Stimulated activated naive B cell treated with anti-CD40 and anti-IgM and Interleukin-4, amounts not matched to agents 10 μg/mL and 1 μg/mL and 100 μg/mL, for 72 hours (primary cell): ENCODE measurements around the gene FDX1.

Experiments used
- ATAC-seq, 2 donors: fragments of 150-1000 bp; cut with Tn5 transposase; replicated peaks; 2 replicates each; pipeline ENCODE4 v1.10.0; 2021; ENCODE audit warnings: moderate library complexity in 1 of 2
- DNase-seq: peaks from one replicate; pipeline ENCODE4 v3.0.0; 2021
- H3K27ac Mint-ChIP-seq: one replicate; pipeline ENCODE4 v1.8.0; 2022; ENCODE audit warnings: mild to moderate bottlenecking, mixed read lengths
- H3K27me3 Mint-ChIP-seq, 2 donors: one replicate each; pipeline ENCODE4 v1.8.0; 2022; ENCODE audit warnings: mixed read lengths in 2 of 2
- H3K36me3 Mint-ChIP-seq, 2 donors: one replicate each; pipeline ENCODE4 v1.8.0; 2022; ENCODE audit warnings: mixed read lengths in 2 of 2, mild to moderate bottlenecking in 1 of 2
- H3K4me1 Mint-ChIP-seq, 2 donors: one replicate each; pipeline ENCODE4 v1.8.0; 2022; ENCODE audit warnings: mixed read lengths in 2 of 2, mild to moderate bottlenecking in 1 of 2
- H3K4me3 Mint-ChIP-seq, 2 donors: one replicate each; pipeline ENCODE4 v1.8.0; 2022; ENCODE audit warnings: mild to moderate bottlenecking in 2 of 2, mixed read lengths in 2 of 2, moderate library complexity in 1 of 2
- H3K9me3 Mint-ChIP-seq, 2 donors: one replicate each; pipeline ENCODE4 v1.8.0; 2022; ENCODE audit warnings: mixed read lengths in 2 of 2, mild to moderate bottlenecking in 1 of 2

Gene FDX1

DNA sequence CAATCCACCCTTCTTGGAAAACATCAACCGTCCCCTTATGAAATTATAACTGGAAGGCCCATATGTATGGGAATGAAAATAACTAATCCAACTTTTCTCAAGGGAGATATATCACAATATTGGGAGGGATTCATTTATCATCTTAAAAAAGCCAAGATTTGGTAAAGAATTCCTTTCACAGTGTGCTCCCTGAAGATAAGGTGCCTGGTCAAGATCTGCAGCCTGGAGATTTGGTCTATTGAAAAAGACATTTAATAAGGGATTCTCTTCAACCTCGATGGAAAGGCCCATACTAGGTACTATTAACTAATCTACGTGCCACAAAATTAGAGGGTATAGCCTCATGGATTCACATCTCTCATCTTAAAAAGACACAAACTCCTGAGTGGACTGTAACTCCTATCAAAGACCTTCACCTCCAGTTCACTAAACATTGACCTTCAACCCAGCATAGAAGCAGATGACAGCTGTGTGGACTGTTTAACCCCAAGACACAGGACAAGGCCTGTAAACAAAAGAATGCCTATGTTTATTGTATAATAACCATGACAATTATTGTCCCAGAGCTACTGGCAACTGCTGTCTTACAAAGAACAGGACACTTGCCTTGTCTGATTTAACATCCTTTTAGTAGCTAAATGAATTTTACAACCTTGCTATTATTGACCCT lies 4.8 kb upstream of the FDX1 start:
- Mint-ChIP-seq H3K9me3 (peaks cover 0 to 9% of the 10 kb centered on the region in 2 donors), H3K4me1 (peaks cover 3 to 12% of the 10 kb centered on the region in 2 donors), H3K27me3 (peaks cover 0 to 8% of the 10 kb centered on the region in 2 donors), H3K4me3 (no peak overlapping the region), H3K36me3 (peaks cover 0 to 2% of the 10 kb centered on the region in 2 donors), H3K27ac (no peak overlapping the region)
- DNase-seq (no peak), ATAC-seq (no peak)

DNA sequence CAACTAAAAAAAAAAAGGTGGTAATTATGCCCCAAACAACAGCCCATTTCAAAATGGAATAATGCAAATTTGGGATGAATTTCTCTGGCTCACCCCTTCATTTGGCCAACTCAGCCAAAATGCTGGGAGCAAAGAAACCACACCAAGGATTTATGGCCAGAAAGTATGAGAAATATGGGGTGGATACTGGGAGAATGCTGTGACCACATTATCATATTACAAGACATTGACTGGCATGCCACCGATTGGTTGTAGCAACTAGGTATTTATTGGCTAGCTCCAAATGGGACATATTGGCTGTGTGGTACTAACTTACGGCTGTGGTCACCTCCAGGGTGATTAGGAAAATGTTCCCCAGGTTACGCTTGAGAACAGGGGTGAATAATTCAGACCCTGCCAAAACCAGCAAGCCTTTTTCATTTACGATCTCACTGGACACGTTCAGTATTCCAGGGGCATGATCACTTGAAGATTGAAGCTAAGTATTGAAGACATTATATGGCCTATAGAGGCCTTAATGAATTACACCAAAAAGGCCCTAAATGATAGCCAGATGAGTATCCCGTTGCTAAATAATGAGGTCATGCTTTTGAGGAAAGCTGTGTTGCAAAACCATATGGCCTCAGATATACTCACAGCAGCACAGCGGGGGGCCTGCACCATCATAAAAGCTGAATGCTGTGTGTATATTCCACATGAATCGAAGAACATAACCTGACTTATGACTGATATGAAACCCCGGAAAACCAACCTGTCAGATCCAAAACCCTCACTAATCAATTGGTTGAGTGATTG lies 3.8 kb upstream of the FDX1 start:
- Mint-ChIP-seq H3K27ac (no peak overlapping the region), H3K4me3 (no peak overlapping the region), H3K4me1 (peaks cover 3 to 17% of the 10 kb centered on the region in 2 donors), H3K36me3 (peaks cover 4 to 5% of the 10 kb centered on the region in 2 donors), H3K9me3 (peaks cover 0 to 4% of the 10 kb centered on the region in 2 donors), H3K27me3 (no peaks in the 10 kb centered on the region)
- DNase-seq, result no peak
- ATAC-seq, result no peak

DNA sequence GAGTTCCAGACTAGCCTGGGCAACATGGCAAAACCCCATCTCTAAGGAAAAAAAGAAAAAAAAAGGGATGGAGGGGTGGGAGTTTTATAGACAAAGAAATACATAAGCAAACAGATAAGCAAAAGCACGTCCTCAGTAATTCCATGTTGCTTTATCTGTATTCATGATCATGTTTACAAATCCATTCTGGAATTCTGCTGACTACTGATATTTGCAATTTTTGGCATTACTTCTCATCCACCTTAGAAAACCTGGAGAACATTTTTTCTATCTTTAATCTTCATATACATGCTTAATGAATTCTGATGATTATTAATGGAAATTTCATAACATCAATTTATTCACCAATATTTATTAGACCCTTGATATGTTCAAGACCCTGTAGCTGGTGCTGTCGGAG lies 1.7 kb upstream of the FDX1 start:
- no peak for DNase-seq
- no peak overlapping the region for H3K27ac Mint-ChIP-seq
- H3K4me3 Mint-ChIP-seq, result no peak overlapping the region
- H3K9me3 Mint-ChIP-seq, result no peaks in the 10 kb centered on the region
- no peak for ATAC-seq
- H3K27me3 Mint-ChIP-seq, result no peaks in the 10 kb centered on the region
- peaks cover 3 to 4% of the 10 kb centered on the region in 2 donors for H3K36me3 Mint-ChIP-seq
- H3K4me1 Mint-ChIP-seq, result peaks cover 14 to 35% of the 10 kb centered on the region in 2 donors

DNA sequence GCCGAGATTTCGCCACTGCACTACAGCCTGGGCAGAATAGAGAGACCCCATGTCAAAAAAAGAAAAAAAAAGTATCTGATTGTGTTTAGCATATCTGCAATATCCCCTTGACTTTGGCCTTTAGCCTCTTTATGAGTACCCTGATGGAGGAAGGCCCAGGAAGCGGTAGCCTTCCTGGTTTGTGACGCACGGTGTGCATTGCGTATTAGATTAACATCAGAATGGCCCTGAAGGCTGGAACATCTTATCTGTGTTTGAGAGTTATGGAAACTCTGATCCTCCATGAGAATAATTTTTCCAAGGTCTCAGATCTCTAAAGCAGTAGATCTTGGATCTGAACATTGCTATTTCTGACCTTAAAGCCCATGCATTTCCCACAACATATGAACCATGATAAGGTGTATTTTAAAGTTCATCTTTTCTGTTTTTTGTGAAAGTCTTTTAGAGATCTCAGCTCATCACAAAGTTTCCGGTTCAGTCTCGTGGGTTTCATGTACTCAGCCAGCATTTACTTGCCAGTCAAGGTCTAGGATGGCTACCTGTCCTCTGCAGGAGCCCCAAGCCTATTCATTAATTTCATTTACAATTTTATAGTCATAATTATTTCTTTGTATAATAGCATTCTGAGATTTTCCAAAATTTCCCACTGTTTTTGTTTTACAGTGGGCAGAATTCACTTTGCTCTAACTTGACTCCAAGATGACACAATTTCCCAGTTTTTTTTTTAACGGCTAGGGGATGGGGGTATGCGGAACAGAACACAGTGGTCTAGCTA lies 605 bp upstream of the FDX1 start:
- H3K4me1 Mint-ChIP-seq, result peaks cover 18 to 44% of the 10 kb centered on the region in 2 donors
- no peaks in the 10 kb centered on the region for H3K9me3 Mint-ChIP-seq
- H3K36me3 Mint-ChIP-seq, result peaks cover 3 to 4% of the 10 kb centered on the region in 2 donors
- no peaks in the 10 kb centered on the region for H3K27me3 Mint-ChIP-seq
- ATAC-seq (no peak), DNase-seq (no peak)
- H3K4me3 Mint-ChIP-seq, result peak overlapping the region; percentile 76 to 80
- H3K27ac Mint-ChIP-seq, result peak overlapping the region; percentile 83

DNA sequence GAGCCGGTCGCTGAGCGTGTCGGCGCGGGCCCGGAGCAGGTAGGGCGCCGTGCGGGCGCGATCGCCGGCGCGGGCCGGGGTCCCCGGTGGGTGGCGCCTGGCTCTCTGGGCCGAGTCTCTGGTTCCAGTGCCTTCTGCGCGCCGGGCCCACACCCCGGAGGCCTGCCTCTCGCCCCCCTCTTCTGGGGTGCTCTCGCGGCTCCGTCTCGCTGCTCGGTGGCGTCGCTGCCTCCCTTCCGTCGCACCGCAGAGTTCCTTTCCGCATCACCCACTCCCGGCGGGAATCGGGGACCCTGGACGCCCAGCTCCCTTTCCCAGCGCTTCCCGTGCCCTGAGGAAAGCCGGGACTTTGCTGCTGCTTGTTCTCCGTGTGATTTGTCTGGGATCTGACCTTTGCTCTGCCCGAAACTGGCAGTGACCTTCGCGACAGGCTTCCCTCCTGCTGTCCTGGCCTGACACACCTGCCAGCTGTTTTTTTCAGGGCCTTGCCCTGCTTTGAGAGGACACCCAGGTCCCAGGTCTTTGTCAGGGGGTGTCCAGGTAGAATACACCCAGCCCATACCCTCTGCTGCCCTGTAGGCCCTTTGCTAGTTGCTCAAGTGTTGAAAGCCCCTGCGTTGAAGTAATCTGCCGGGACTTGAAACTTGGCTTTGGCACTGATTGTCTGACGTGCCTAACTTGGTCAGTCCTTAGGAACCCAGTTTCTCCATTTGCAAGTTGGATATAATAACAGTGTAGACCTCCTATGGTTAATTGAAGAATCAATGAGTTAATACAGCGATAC lies 711 bp downstream of the FDX1 start:
- ATAC-seq (peak; percentile 53 to 59), DNase-seq (no peak)
- Mint-ChIP-seq H3K36me3 (peaks cover 3 to 4% of the 10 kb centered on the region in 2 donors), H3K9me3 (no peaks in the 10 kb centered on the region), H3K4me3 (peak overlapping the region; percentile 96 to 97), H3K27ac (peak overlapping the region; percentile 97), H3K4me1 (peaks cover 18 to 44% of the 10 kb centered on the region in 2 donors), H3K27me3 (no peaks in the 10 kb centered on the region)

DNA sequence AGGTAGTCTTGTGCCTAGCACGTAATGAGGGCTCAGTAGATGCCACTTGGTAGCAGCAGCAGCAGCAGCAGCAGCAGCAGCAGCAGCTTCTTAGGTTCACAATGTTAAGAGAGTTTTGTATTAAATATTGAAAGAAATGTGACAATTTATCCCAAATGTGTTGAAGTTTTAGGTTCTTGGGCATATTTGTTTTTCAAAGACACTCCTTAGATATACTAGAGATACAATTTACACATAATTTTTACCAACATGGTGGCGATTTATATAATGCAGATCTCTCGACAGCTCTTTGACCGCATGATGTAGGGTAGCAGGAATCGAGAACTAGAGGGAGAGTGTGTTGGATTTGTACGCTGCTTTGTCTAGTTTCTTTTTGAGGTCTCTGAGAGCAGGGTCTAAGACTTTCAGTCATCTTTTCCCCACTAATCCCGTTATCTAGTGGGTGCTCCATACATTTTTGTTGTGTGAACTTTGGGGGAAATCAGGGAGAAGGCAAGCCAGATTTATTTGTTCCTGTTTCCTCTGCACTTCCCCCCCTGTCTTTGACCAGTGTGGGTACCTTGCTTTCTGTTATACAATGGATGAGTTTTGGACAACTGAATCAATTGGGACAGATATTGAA lies 1.4 kb downstream of the FDX1 start:
- Mint-ChIP-seq H3K36me3 (peaks cover 3 to 4% of the 10 kb centered on the region in 2 donors), H3K4me1 (peaks cover 18 to 48% of the 10 kb centered on the region in 2 donors)
- ATAC-seq, result peak in 1 of 2 donors; percentile 1

DNA sequence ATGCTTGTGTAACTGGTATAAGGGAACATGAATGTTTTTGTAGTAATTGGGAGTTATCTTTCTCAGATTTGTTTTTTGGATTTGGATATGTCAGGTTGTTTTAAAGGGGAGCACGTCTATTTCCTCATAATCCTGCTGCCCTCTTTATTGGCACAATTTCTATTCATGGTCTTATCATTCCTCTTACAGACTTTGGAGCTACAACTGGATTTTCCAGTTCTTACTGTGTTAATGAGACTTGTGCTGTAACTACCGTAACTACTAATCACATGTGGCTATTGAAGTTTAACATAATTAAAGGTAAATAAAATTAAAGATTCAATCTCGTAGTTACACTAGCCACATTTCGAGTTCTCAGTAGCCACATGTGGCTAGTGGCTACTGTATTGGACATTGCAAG lies 1.9 kb downstream of the FDX1 start:
- Mint-ChIP-seq H3K4me3 (peak overlapping the region; percentile 96 to 97), H3K27me3 (no peaks in the 10 kb centered on the region), H3K27ac (peak overlapping the region; percentile 97), H3K4me1 (peaks cover 20 to 49% of the 10 kb centered on the region in 2 donors), H3K9me3 (no peaks in the 10 kb centered on the region), H3K36me3 (peaks cover 3 to 4% of the 10 kb centered on the region in 2 donors)
- DNase-seq (no peak), ATAC-seq (no peak)

More for the DNA sequence above, 1.4 kb downstream of the FDX1 start:
- H3K4me3 Mint-ChIP-seq, result peak overlapping the region; percentile 96 to 97
- H3K27me3 Mint-ChIP-seq, result no peaks in the 10 kb centered on the region
- H3K9me3 Mint-ChIP-seq, result no peaks in the 10 kb centered on the region
- peak overlapping the region; percentile 97 for H3K27ac Mint-ChIP-seq
- DNase-seq, result no peak

DNA sequence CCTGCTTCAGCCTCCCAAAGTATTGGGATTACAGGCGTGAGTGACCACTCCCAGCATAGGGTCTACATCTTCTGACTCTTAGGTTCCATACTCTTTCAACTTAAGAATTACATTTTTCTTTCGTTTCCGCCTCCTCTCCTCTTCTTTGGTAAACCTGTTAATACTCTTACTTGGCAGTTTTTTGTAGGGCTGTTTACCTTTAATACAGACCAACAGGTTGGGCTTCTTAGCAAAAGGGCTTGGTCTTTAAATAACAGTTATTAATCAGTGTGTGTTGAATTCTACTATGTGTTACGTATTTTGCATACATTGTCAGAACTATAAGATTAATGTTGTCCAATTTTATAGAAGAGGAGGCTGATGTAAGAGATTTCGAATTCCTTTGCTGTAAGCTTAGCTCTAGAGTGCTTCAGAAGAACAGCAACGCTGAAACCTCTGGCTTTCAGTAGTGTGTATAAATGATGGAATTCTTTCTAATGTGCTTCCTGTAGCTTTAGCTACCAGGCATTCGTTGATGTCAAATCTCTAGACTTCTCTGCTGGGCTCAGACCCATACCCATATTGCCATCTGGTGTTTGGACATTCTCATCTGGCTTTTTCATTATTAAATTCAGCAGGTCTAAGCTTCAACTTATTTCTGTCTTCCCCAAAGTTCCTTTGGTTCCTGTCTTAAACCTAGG lies 3.1 kb downstream of the FDX1 start:
- no peak for ATAC-seq
- peaks cover 9 to 11% of the 10 kb centered on the region in 2 donors for H3K36me3 Mint-ChIP-seq
- H3K9me3 Mint-ChIP-seq, result no peaks in the 10 kb centered on the region
- no peak for DNase-seq
- peaks cover 23 to 55% of the 10 kb centered on the region in 2 donors for H3K4me1 Mint-ChIP-seq
- no peaks in the 10 kb centered on the region for H3K27me3 Mint-ChIP-seq
- H3K4me3 Mint-ChIP-seq, result no peak overlapping the region
- H3K27ac Mint-ChIP-seq, result no peak overlapping the region

DNA sequence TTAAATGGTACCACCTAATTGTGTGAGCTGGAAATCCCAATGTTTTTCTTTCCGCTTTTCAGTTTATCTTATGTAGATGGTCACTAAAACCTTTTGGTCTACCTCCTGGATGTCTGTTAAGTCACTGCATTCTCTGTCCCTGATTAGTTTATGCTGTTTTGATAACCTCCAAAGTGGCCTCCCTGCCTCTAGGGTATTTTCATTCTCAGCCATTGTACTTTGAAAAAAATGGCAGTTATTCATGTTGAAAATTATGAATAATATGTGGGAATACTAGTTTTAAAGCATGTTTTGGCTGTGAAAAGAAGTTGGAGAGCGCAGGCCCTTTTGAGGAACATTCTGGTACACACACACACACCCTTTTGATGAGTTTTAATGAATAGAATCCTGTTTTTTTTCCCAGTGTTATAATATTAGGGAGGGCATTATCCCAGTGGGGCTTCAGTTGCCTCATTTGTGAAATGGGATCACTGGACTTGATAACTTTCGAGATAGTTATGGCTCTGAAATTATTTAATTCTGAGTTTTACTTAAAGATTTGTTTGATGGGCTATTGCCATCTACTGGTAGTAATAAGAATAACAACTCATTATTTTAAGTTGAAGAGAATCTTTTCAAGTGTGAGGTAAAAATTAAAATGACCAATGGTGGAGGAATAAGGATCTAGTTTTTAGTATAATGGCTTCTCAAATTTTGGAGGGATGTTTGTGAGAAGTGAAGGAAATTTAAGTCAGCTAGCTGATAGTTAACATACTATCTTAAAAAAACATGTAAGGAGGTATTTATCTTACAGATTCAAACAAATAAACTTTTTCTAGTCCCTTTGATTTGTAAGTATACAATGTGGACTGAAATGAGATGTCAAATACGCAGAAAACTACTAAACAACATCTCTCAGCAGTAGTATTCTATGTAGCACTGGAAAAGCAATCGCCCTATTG lies 3.9 kb downstream of the FDX1 start:
- DNase-seq (no peak), ATAC-seq (no peak)
- no peaks in the 10 kb centered on the region for H3K9me3 Mint-ChIP-seq
- H3K4me3 Mint-ChIP-seq, result no peak overlapping the region
- H3K36me3 Mint-ChIP-seq, result peaks cover 14 to 18% of the 10 kb centered on the region in 2 donors
- peaks cover 23 to 57% of the 10 kb centered on the region in 2 donors for H3K4me1 Mint-ChIP-seq
- no peaks in the 10 kb centered on the region for H3K27me3 Mint-ChIP-seq
- no peak overlapping the region for H3K27ac Mint-ChIP-seq

DNA sequence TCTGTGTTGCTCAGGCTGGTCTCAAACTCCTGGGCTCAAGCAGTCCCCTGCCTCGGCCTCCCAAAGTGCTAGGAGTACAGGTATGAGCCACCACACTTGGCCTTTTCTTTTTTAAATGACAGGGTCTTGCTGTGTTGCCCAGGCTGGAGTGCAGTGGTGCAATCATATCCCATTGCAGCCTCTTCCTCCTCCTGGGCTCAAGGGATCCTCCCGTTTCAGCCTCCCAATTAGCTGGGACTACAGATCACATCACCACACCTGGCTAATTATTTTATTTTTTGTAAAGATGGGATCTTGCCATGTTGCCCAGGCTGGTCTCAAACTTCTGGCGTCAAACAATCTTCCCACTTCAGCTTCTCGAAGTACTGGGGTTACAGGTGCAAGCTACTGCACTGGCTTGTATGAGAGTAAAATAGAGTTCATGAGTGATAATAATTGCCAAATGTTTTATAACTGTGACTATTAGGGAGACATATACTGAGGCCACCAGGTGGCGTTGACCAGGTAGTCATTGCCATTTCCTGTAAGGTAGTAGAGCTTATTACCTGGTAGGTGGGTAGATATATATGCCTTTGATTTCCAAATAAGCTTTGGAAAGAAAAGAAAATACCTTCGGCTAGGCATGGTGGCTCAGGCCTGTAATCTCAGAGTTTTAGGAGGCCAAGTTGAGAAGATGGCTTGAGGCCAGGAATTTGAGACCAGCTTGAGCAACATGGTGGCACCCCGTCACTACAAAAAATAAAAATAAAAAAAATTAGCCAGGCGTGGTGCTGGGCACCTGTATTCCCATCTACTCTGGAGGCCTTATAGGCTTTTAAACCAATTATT lies 5.4 kb downstream of the FDX1 start:
- Mint-ChIP-seq H3K4me3 (no peak overlapping the region), H3K27me3 (no peaks in the 10 kb centered on the region), H3K27ac (no peak overlapping the region), H3K36me3 (peaks cover 28 to 33% of the 10 kb centered on the region in 2 donors), H3K4me1 (peaks cover 20 to 56% of the 10 kb centered on the region in 2 donors), H3K9me3 (no peaks in the 10 kb centered on the region)
- DNase-seq (no peak), ATAC-seq (no peak)

DNA sequence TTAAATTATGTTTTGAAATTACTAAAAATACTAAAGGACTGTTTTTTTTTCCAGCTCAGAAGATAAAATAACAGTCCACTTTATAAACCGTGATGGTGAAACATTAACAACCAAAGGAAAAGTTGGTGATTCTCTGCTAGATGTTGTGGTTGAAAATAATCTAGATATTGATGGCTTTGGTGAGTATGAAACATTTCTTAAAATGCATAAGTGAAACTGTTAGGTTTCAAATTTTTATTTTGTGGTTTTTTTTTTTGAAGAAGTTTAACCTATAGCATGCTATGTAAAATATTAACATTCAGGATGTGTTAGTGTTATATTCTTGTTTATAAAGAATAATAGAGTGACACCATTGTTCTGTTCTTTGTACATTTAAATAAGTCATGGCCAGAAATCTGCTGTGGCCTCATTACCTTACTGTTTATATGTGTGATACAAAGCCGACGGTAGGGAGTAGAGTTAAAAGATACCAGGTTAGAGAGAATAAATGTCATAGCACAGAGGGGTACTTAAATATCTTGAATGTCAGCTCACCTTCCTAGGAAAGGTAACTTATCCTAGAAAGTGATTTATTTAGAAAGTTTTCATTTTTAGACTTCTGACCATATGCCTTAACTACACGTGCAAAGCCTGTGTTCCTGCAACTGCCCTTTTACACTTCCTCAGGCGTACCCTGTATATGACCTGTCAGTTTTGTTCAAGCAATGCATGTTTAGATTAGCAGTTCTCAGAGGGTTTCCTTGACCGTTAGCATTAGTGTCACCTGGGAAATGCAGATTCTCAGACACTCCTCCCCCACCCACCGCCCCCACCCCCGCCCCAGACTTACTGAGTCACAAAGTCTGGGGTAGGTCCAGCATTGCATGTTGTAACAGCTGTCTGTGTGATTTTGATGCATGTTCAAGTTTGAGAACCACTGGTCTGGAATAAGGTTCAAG lies 6.3 kb downstream of the FDX1 start:
- Mint-ChIP-seq H3K4me3 (no peak overlapping the region), H3K27ac (no peak overlapping the region), H3K27me3 (no peaks in the 10 kb centered on the region), H3K36me3 (peaks cover 34 to 37% of the 10 kb centered on the region in 2 donors), H3K4me1 (peaks cover 20 to 50% of the 10 kb centered on the region in 2 donors), H3K9me3 (peaks cover under 1 to 1% of the 10 kb centered on the region in 2 donors)
- peak; percentile 31 to 75 for ATAC-seq
- DNase-seq, result no peak
